Muscle layer of duodenum (tissue), 2 donors: ENCODE data around the gene NAA10.
"Not testable (repeated sequence)": the region's sequence is repeated elsewhere in the genome, so short reads cannot be mapped to it uniquely, and the experiment has no call there.

ENCODE experiments used
- H3K27ac ChIP-seq: one replicate; pipeline ENCODE4 v1.7.0; 2013; ENCODE audit warnings: mild to moderate bottlenecking, low read length
- H3K27me3 ChIP-seq: one replicate; pipeline ENCODE4 v1.7.0; 2013; ENCODE audit warnings: low read depth, mild to moderate bottlenecking, control low read depth, low read length
- H3K36me3 ChIP-seq, 2 donors: one replicate each; pipeline ENCODE4 v1.7.0; 2013; ENCODE audit warnings: low read length in 2 of 2, control low read depth in 1 of 2, mild to moderate bottlenecking in 1 of 2; ENCODE audit not compliant: insufficient read depth in 2 of 2, control insufficient read depth in 1 of 2
- H3K4me1 ChIP-seq, 2 donors: one replicate each; pipeline ENCODE4 v1.7.0; 2013; ENCODE audit warnings: low read length in 2 of 2, mild to moderate bottlenecking in 2 of 2, control low read depth in 1 of 2, moderate library complexity in 1 of 2; ENCODE audit not compliant: insufficient read depth in 2 of 2, control insufficient read depth in 1 of 2
- H3K4me3 ChIP-seq, 2 donors: one replicate each; pipeline ENCODE4 v1.7.0; 2013; ENCODE audit warnings: low read length in 2 of 2, low read depth in 1 of 2, mild to moderate bottlenecking in 1 of 2
- H3K9me3 ChIP-seq, 2 donors: one replicate each; pipeline ENCODE4 v1.7.0; 2013; ENCODE audit warnings: low read length in 2 of 2, control low read depth in 1 of 2, mild to moderate bottlenecking in 1 of 2; ENCODE audit not compliant: control insufficient read depth in 1 of 2
- donor health status: healthy.

NAA10 gene

DNA sequence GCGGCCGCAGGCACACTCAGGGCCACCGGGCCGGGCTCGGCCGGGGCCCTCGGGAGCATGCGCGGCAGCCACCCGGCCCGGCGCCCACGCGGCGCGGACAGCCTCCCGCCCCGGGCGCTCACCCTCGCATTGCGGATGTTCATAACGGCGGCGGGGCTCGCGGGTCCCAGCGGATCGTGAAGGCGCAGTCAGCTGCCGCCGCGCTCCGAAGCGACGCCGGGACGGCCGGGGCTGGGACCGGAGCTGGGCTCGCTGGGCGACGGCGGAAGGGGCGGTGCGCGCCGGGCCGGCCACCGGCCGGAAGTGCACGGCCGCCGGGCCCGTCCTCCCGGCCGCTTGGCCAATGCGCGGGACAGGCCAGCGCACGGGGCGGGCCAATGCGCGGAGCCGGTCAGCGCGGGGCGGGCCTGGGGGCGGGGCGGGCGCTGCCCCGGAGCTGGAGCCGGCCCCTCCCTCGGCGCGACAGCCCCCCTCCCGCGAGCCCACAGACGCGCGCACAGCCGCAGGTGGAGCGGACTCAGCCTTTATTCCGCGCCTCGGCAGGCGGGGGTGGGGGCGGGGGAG is at the start of gene NAA10:
NAA10 (minus strand) TSS at position 276 of the 564 bp plus-strand sequence; CDS start at position 143, 133 bp downstream.
- Histone ChIP-seq H3K36me3 (peaks cover 0 to 10% of the 10 kb centered on the region in 2 donors), H3K9me3 (no peaks in the 10 kb centered on the region), H3K27ac (peak within 1 kb of the TSS; percentile 39), H3K4me1 (peaks cover 0 to 11% of the 10 kb centered on the region in 2 donors), H3K27me3 (no peaks in the 10 kb centered on the region), H3K4me3 (peak within 1 kb of the TSS; percentile 66 to 68)

- no peaks in the 10 kb centered on the region for H3K36me3 ChIP-seq
- H3K4me1 ChIP-seq = peaks cover 4% of the 10 kb centered on the region in 2 donors
- no peak overlapping the region for H3K4me3 ChIP-seq
- H3K9me3 ChIP-seq = no peaks in the 10 kb centered on the region
- H3K27ac ChIP-seq = no peak overlapping the region
- H3K27me3 ChIP-seq = no peaks in the 10 kb centered on the region
These were observed 48.5 kb upstream of the NAA10 start for GRCh38 chrX:153983321-153983801.

GRCh38 chrX:153981771-153982533 is 47.1 kb upstream of the NAA10 start:
- Histone ChIP-seq H3K27me3 (no peaks in the 10 kb centered on the region), H3K4me1 (peaks cover 4% of the 10 kb centered on the region in 2 donors), H3K27ac (no peak overlapping the region), H3K36me3 (no peaks in the 10 kb centered on the region), H3K9me3 (no peaks in the 10 kb centered on the region), H3K4me3 (no peak overlapping the region)

DNA sequence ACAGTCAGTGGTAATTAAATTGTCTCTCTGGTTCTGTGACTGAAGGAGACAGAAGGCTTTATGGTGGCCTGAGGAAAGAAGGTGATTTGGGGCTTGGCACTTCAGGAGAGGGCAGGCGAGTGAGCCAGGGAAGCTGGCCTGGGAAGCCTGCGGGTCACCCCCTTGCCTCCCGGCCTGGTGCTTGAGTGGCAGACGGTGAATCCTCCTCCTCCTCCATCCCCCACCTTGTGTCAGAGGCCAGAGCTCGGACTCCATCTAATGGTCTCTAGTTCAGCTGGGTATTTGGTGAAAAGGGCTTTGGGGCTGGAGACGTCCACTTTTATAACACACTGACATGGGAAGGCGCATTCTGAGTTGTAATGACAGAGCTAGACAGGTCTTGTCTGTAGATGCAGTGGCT is 46.4 kb upstream of the NAA10 start:
- Histone ChIP-seq H3K9me3 (no peaks in the 10 kb centered on the region), H3K4me3 (no peak overlapping the region), H3K4me1 (peaks cover 4% of the 10 kb centered on the region in 2 donors), H3K27me3 (no peaks in the 10 kb centered on the region), H3K27ac (no peak overlapping the region), H3K36me3 (no peaks in the 10 kb centered on the region)

DNA sequence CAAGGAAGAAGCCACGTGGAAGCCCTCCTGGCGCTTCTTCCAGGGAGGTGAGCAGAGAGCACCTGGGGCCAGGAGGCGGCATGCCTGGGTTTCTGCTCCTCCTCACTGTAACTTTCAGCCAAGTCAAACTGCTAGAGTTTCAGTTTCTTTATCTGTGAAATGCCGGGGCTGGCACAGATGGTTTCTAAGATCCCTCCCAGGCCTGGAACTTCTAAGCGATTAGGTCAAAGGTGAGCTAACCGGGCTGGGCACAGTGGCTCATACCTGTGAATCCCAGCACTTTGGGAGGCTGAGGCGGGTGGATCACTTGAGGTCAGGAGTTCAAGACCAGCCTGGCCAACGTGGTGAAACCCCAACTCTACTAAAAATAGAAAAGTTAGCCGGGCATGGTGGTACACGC is 45.6 kb upstream of the NAA10 start:
- H3K9me3 ChIP-seq, H3K36me3 ChIP-seq, H3K27me3 ChIP-seq, H3K27ac ChIP-seq, H3K4me1 ChIP-seq, H3K4me3 ChIP-seq: not testable (repeated sequence)

GRCh38 chrX:153974726-153975286 is 40.0 kb upstream of the NAA10 start:
- H3K36me3 ChIP-seq = peaks cover 0 to 5% of the 10 kb centered on the region in 2 donors
- peaks cover 5 to 17% of the 10 kb centered on the region in 2 donors for H3K4me1 ChIP-seq
- H3K27me3 ChIP-seq = no peaks in the 10 kb centered on the region
- H3K4me3 ChIP-seq = no peak overlapping the region
- H3K27ac ChIP-seq = no peak overlapping the region
- H3K9me3 ChIP-seq = no peaks in the 10 kb centered on the region

- Histone ChIP-seq H3K36me3 (peaks cover 0 to 5% of the 10 kb centered on the region in 2 donors), H3K9me3 (no peaks in the 10 kb centered on the region), H3K27me3 (no peaks in the 10 kb centered on the region), H3K27ac (peak overlapping the region; percentile 95), H3K4me3 (peak overlapping the region; percentile 56 to 68), H3K4me1 (peaks cover 5 to 23% of the 10 kb centered on the region in 2 donors)
These were observed 39.3 kb upstream of the NAA10 start for GRCh38 chrX:153974003-153974725.

DNA sequence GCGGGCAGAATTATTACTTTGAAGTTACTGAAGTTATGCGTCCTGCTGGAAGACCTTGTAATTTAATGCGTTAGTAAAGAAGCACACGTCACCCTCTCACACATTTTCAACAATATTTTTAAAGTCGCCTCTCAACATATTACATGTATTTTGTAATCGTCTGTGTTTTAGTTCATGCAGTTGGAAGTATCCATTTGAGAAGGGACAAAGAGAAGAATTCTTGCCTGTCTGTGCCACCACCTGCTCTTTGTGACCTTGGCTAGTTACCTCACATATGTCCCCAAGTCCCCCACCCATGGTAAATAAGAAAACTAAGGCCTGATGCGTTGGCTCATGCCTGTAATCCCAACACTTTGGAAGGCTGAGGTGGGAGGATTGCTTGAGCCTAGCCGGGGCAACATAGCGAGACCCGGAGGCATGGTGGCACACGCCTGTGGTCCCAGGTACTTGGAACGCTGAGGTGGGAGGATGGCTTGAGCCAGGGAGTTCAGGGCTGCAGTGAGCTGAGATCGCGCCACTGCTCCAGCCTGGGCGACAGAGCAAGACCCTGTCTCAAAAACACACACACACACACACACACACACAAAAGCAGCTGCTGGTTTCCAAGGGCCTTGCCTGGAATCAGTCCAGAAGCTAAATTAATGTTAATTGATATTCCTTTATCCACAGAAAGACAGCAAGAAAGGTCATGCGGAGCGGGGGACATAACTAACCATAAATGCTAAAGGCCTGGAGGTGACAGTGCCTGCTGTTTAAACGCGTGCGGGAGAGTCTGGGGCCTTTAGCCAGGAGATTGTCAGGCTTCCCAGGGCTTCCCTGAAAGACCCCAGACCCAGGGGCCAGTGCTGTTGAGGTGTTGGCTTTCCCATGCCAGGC is 38.5 kb upstream of the NAA10 start:
- Histone ChIP-seq H3K36me3 (peaks cover 0 to 5% of the 10 kb centered on the region in 2 donors), H3K4me1 (peaks cover 7 to 29% of the 10 kb centered on the region in 2 donors), H3K27me3 (no peaks in the 10 kb centered on the region), H3K9me3 (no peaks in the 10 kb centered on the region), H3K4me3 (peak overlapping the region; percentile 56 to 68), H3K27ac (peak overlapping the region; percentile 95)

DNA sequence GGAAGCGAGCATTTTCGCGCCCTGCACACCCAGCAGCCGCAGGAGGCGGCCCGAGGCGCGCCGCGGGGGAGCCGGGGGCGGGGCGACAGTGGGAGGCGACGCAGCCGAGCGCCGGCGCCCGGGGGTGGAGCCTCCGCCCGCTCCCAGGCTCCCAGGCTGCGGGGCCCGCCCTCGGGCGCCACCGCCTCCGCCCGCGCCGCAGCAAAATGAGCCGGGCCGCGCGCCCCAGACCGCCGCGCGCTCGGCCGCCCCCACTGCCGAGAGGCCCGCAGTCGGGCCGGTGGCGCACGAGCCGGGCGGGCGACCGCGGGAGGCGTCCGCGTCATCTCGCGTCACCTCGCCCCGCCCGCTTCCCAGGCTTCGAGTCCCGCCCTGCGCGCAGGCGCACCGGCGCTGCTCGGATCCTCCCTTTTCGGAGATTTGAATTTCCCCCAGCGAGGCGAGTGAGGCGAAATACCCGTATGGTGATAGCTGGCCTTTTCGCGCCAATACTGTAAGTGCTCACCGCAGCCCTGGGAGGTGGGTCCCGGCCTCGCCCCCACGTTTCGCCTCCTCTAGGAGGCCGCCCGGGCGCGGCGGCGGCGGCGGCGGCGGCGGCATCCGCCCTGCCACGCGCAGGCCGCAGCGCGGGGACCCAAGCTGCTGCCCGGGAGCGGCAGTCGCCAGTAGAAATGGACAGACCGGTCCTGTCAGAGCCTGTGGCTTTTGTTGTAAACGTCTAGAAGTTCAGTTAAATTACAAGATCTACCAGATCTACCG is 37.7 kb upstream of the NAA10 start, which contains the start of gene TMEM187:
TMEM187 (plus strand) TSS at position 387 of the 759 bp plus-strand sequence. CDS start 9,309 bp downstream, outside the sequence.
- peak within 1 kb of the TSS; percentile 76 to 80 for H3K4me3 ChIP-seq
- H3K27me3 ChIP-seq = no peaks in the 10 kb centered on the region
- H3K36me3 ChIP-seq = peaks cover 0 to 5% of the 10 kb centered on the region in 2 donors
- H3K9me3 ChIP-seq = no peaks in the 10 kb centered on the region
- peak within 1 kb of the TSS; percentile 95 for H3K27ac ChIP-seq
- H3K4me1 ChIP-seq = peaks cover 11 to 37% of the 10 kb centered on the region in 2 donors
